Stimulated activated CD4-positive, alpha-beta T cell treated with anti-CD3 and anti-CD28 coated beads, Interleukin-15, amount 100 ng/mL, for 1 hour (primary cell): ENCODE results near the gene A3GALT2.
"Not testable (repeated sequence)": the region's sequence is repeated elsewhere in the genome, so short reads cannot be mapped to it uniquely, and the experiment has no call there.

Source experiments
- DNase-seq, 2 donors: peaks; one replicate each; pipeline ENCODE4 v3.0.0-alpha.2; 2020; ENCODE audit warnings: low read depth in 1 of 2, low spot score in 1 of 2

The A3GALT2 gene

DNA sequence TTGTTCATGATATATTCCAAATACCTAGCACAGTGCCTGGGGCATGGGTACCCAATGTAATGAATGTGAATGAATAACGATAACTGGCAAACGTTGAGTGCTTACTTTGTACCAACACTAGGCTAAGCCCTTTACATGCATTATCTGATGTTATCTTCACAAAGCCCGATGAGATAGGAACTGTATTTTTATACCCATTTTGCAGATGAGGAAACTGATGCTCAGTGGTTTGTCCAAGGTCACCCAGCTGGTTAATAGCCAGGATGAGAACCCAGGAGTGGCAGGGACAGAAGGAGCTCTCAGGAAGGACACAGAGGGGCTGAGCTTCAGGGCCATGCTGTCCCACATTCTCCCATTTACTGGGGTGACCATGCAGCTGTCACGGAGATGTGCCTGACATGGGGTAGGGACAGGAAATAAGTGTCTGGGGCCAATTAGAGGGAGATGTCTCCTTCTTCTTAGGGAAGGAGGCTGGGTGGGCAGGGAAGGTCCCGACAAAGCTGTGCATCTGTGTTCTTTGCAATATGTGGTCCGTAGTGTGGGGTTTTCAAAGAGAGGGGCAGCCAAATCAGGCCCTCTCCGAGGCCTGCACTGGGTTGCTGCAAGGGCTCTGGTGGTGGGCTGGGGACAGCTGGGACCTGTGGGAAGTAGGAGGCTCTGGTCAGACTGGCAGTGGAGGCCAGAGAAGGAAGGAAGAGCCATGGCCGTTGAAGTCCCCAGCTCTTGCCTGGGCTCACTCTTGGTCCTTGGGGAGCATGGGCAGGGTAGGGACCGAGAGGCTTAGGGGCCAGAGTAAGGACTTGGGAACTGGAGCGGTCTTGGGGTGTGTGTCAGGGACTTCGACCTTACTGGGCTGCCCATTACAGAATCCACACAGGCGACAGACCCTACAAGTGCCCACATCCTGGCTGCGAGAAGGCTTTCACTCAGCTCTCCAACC is 26.6 kb downstream of the A3GALT2 start:
- DNase-seq: no peak

DNA sequence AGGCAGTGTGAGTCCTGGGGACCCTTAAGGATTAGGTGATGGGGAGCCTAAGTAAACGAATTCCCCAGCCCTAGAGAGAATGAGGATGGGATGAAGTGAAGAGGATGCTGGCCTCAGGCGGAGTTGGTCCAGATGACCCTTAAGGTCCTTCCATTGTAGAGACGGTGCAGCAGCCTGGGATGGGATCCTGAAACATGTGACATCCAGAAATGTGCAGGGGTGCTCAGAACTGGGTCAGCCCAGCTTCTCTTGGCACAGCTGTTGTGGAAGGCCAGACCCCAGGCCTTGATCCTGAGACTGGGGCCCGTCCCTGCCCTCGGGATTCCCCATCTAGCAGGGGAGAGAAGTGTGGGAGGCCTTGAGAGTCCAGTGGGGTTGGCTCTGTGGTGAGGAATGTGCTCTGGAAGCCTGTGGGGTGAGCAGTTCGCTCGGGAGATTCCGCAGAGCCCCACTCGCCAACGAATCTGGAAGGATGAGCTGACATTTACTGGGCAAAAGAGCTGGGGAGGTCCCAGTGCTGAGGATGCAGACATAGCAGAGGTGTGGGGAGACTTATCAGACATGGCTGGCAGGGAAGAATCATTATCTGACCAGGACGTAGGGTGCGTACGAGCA is 28.1 kb downstream of the A3GALT2 start:
- no peak for DNase-seq

DNA sequence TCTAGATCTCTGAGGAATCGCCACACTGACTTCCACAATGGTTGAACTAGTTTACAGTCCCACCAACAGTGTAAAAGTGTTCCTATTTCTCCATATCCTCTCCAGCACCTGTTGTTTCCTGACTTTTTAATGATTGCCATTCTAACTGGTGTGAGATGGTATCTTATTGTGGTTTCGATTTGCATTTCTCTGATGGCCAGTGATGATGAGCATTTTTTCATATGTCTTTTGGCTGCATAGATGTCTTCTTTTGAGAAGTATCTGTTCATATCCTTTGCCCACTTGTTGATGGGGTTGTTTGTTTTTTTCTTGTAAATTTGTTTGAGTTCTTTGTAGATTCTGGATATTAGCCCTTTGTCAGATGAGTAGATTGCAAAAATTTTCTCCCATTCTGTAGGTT is 30.3 kb downstream of the A3GALT2 start:
- not testable (repeated sequence) for DNase-seq

DNA sequence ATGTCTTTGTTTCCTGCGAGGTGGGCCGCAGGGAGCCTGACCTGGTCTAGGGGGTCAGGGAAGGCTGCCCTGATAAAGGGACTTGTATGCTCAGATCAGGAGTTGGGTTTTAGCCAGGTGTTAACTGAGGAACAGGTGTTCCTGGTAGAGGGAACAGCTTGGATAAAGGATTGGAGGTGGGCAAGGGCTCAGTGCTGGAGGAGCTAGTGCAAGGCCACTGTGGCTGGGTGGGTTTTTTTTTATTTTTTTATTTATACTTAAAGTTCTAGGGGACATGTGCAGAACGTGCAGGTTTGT is 31.1 kb downstream of the A3GALT2 start:
- DNase-seq: no peak

DNA sequence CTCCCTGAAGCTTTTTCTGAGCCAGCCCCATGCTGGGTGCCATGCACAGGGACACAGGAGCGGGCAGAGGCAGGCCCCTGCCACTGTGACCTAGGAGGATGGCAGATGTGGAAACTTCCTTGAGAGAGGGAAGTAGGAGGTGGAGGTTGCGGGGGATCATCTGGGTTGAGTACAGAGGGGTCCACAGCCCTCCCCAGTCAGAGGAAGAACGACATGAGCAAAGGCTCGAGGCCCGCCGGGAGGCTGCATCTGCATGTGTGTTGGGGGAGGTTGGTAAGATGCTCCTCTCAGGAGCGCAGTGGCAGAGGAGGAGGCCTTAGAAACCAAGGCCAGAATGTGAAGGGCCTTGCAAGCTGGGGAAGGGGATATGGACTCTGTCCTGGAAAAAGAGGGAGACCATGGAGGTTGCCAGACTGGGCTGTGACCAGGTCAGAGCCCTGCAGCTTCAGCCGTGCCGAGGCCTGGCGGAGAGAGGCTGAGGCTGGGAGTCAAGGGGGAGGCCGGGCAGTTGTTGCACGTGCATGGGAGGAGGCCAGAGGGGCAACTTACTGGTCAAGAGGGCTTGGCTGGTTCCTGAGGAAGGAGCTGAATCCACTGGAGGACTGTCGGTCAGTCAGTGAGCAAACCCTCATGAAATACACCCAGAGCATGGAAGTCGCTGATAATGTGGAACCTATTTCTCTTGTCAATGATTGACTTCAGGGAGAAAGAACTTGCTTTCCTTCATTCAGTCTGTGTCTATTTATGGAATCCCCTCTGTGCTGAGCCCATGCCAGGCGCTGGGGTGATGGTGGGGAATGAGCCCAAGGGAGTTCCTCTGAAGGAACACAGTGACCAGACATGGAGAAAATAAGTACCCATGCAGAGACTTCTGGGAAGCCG is 31.7 kb downstream of the A3GALT2 start:
- no peak for DNase-seq

DNA sequence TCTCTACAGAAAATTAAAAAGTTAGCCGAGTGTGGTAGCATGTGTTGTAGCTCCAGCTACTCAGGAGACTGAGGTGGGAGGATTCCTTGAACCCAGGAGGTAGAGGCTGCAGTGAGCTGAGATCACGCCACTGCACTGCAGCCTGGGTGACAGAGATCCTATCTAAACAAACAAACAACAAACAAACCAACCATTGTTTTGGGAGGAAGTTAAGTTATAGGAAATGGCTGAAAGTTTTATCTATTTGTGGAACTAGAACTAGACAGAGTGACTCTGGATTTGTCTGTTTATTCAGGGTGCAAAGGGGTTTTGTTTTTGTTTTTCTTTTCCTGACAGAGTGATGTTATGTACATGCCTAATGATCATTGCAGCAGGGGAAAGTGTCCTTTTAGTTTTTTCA is 33.6 kb downstream of the A3GALT2 start:
- DNase-seq: no peak

DNA sequence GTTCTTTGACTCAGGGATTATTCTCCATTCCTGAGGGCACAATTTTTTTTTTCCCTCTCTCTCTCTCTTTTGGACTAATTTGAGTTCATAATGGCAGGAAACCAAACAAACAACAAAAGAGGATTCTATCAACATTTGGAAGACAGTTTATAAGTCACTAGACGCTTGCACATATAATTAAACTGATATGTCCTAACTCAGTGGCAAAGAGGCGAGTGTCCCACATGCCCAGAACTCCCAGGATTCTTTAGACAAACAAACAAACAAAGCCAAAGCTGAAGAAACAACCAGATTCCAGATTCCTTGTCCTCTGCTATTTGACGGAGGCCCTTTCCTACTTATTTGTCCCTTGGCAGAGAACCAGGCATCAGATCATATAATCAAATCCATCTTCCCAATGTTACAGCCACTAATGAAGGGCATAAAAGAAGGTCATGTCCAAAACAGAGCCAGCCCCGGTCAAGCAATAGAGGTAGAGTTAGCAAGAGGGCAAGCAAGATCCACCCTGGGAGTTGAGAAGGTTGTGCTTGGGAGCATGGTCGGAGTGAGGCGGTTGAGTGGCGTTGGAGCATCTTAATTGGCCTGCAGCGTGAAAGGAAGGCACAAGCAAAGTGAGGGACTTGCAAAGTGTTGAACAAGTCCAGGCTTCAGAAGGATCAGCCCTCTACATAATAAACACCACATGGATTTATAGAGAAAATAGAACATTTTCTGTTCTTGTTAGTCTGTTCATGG is 34.3 kb downstream of the A3GALT2 start:
- DNase-seq: no peak

DNA sequence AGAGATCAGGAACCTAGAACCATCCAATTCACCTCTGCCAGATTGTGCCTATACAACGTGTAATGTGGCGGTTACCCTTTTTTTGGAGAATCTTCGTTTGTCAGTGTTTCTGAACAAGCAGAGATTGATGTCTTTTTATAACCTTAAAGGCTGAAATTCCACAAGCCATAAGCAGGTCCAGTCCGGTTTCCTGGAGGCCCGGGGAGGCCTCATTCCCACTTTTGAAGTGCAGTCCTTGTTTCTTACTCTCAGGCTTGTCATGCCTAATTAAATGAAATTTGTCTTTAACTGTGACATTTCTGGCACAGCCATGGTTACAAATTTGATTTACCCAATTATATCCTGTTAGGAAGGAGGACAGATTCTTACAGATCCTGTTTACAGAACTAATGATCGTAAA is 36.8 kb downstream of the A3GALT2 start:
- no peak for DNase-seq

DNA sequence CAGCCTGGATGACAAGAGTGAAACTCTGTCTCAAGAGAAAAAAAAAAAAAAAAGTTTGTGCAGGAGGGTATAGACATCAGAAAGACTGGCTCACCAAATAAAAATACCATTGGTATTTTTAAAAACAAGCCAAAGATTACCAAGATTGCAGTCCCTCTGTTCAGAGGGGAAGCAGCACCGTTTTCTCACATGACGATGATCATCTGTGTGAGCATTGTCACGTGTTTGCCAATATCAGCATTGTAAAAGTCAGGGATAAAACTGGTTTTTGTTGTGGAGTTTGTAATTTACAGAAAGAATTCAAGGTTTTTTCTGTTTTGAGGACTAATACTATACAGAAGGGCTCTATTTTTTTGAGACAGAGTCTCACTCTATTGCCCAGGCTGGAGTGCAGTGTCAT is 38.1 kb downstream of the A3GALT2 start:
- no peak for DNase-seq

DNA sequence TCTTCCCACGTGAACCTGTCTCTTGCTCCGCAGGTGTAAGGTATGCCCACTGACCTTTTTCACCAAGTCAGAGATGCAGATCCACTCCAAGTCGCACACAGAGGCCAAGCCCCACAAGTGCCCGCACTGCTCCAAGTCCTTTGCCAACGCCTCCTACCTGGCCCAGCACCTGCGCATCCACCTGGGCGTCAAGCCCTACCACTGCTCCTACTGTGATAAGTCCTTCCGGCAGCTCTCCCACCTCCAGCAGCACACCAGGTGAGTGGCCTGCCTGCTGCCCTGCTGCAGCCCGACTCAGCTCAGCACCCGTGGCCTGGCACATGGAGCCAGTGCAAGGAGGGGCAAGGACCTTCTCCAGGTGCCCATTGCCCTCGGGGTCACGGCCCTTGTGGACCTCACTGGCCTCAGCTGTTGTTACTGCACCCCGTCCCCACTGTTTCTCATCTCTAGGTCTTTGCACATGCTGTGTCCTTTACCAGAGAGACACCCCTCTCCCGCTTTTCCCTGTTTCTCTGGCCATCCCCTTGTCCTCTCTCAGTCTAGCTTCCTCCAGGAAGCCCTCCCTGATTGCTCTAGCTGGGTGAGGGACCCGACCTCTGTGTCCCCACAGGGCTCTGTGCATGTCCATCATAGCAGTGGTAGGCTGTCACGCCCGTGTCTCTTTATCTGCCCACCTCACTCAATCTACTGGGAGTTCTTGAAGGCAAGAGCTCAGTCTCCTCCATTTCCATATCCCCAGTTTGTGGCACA is 39.2 kb downstream of the A3GALT2 start:
- DNase-seq: no peak

DNA sequence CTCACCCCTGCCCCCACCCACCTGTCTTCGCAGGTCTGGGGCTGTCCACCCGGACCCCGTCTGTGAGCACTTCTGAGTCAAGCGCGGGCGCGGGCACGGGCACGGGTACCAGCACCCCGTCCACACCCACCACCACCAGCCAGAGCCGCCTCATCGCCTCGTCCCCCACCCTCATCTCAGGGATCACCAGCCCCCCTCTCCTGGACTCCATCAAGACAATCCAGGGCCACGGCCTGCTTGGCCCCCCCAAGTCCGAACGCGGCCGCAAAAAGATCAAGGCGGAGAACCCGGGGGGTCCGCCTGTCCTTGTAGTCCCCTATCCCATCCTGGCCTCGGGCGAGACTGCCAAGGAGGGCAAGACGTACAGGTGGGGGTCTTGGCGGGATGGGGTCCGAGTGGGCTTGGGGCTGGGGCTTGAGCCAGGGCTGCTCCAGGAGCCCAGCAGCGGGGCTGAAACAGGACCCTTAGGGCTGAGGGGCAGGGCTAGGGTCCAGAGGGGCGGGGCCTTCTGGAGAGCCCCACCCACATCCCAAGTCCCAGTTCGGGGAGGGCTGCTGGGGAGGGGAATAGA is 40.7 kb downstream of the A3GALT2 start:
- no peak for DNase-seq

DNA sequence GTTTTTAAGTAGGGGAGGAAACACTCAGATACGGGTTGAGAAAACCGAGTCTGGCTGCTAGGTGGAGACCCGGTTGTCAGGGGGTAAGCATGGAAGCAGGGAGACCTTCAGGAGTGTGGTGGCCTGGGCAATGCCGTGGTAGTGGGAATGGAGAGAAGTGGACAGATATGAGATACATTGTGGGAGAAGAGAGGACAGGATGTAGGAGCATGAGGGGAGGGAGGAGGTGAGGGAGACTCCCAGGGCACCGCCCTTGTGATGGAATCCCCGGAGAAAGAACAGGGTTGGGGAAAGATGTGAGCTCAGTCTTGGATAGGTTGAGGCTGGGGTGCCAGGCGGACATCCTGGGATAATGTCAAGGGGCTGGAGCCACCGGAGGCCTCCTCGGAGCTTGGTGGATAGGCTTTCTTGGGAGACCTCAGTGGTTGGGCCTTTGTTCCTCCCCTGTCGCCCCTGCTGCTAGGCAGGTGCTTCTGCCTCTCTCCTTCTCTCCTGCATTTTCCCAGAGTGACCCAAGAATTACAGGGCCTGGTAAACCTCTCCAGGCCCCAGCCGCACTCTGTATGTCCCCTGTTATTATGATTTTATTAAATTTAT is 43.3 kb downstream of the A3GALT2 start:
- DNase-seq: no peak

DNA sequence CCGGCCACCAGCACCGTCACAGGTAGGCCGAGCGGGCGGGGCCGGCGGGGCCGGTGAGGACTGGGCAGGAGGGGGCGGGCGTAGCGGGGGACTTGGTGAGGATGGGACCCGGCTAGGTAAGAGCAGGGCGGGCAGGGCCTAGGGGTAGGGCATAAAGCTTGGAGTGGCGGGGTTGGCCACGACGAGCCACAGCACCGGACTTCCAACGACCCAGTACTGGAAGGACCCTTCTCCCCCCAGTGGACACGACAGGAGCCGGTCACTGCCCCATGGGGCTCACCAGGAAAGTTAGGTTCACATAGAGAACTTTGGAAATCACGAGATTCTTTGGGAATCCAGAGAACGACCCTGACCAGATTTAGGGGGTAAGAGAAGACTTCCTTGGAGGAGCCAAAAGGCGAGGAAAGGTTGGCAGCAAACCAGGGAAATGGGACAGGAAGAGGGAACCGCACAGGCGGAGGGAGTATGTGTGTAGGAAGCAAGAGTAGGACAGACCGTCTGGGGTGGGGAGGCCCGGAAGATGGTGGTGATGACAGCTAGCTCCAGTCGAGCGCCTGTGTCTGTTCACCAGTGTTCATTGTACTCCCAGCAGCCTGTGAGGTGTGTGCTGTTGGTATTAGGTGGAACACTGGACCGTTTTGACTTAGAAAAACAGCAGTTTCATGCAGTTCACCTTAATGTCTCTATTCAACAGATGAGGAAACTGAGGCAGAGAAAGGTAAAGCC is 44.2 kb downstream of the A3GALT2 start:
- no peak for DNase-seq

DNA sequence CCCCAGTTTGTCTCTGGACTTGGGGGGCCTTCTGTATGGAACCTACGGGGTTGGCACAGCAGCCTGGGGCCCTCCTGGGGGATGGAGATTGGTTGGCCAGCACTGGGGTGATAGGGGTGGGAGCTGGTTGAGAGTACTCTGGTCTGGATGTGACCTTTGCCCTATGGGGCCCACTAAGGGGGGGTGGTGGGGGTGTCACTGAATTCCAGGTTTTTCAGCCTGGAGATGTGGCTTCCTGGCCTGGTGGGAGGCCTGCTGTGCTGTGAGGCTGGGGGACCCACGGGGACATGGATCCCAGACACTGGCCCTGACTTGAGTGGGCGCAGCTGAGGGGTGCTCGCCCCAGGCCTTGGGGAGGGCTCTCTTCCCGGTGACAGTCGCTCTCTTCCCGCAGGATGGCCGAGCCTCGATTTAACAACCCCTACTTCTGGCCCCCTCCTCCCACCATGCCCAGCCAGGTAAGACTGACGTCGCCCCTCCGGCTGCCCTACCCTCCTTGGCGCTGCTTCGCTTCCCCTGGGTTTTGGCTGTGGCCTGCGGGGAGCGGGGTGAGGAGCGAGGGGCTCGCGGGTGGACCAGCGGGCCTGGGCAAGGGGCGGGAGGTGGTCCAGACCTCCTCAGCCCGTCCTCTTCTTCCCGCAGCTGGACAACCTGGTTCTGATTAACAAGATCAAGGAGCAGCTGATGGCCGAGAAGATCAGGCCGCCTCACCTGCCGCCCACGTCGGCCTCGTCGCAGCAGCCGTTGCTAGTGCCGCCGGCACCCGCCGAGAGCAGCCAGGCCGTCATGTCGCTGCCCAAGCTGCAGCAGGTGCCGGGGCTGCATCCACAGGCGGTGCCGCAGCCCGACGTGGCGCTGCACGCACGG is 45.0 kb downstream of the A3GALT2 start:
- no peak for DNase-seq

DNA sequence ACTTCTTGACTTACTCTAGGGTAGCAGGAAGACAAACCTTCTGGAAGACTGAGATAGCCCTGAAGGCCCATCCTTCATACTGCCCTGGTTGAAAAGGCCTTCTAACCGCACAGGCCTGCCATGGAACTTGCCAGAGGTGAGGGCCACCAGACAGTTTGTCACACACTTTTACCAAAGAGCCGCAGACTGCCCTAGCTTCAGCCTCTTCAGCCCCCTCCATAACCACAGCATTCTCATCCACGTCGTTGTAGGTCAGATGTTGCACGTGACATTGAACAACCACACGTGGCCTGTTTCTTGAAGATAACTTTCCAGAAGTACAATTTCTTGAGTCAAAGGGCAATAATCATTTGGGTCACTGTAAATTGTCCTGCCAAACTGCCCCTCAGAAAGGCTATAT is 45.7 kb downstream of the A3GALT2 start:
- DNase-seq: no peak

DNA sequence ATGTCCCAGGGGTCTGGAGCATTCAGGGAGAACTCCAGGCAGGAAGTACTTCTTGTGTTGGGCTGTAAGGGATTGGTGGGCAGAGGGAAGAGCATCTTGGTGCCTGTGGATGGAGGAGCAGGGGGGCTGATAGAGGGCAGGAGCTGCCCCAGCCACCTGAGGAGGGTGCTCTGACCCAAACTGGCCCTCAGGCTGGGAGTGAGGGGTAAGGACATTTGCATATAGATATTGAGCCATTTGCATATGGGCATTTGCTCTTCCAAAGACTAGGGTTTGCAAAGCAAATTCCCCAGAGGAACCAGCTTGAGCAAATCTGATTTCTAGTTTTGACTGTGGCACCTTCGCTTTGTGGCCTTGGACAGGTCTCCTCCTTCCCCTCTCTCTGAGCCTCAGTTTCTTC is 46.5 kb downstream of the A3GALT2 start:
- DNase-seq: no peak

DNA sequence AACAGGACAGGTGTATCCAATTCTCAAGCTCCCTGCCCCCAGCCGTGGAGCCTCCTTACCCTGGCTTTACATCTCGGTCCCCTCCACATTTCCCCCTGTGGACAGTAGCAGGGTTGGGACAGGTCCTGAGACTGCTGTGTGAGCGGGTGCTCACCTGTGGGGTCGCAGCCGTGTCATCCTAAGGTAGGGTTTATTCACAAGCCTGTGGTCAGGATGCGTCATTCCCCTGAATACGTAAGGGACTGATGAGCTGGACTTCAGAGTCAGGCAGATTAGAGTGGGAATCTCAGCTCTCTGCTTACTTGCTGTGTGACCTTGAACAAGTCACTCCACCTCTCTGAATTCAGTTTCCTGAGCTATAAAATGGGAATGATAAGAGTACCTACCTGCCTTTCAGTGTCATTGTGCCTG is 46.9 kb downstream of the A3GALT2 start:
- DNase-seq: no peak

DNA sequence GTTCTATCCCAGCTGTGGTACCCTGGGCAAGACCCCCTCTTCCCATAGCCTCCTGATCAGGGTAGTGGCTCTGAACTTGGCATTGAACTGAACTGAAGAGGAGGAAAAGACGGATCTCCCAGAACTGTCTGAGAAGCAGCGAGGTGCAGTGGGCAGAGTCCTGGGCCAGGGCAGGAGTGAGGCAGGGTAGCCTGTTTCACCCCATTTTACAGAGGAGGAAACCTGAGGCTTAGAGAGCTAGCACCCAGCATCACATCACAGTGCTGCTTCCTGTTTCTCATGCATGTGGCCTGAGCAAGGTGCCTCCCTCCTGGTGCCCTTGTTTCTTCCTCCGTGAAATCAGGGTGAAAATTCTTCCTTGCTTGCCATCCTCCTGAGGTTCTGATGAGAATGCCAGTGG is 47.5 kb downstream of the A3GALT2 start:
- no peak for DNase-seq
